Stomach (tissue), 9 donors: ENCODE data around the gene PRSS27. TPM values are rescaled to one million over a fixed set of nuclear protein-coding genes. Genes with fewer than 3 reads are reported as not detected.

Experiments
- DNase-seq, 2 donors: peaks; one replicate each; pipeline versions ENCODE4 v3.0.0 to v3.0.0-alpha.2; 2013 to 2019
- H3K27ac ChIP-seq, 5 donors: fragments of 200-600 bp in 4 of 5; sonication (generic) in 4 of 5; one replicate each; pipeline ENCODE4 v1.5.1; 2013 to 2019; ENCODE audit warnings: mild to moderate bottlenecking in 1 of 5, moderate library complexity in 1 of 5
- H3K27me3 ChIP-seq, 3 donors: fragments of 200-600 bp; sonication (generic); one replicate each; pipeline ENCODE4 v1.5.1; 2017 to 2019; ENCODE audit warnings: mixed run types in 1 of 3
- H3K36me3 ChIP-seq, 4 donors: fragments of 200-600 bp; sonication (generic); 1 replicate in 3 of 4; 2 replicates in 1 of 4; pipeline ENCODE4 v1.5.1; 2016 to 2019
- H3K4me1 ChIP-seq, 4 donors: fragments of 200-600 bp; sonication (generic); one replicate each; pipeline ENCODE4 v1.5.1; 2016 to 2019
- H3K4me3 ChIP-seq, 4 donors: fragments of 200-600 bp; sonication (generic) in 3 of 4; one replicate each; pipeline ENCODE4 v1.5.1; 2016 to 2019; ENCODE audit warnings: mild to moderate bottlenecking in 1 of 4
- H3K9me3 ChIP-seq, 4 donors: fragments of 200-600 bp; sonication (generic); one replicate each; pipeline ENCODE4 v1.5.1; 2016 to 2019
- EP300 ChIP-seq: sonication (generic); formaldehyde crosslinking; IDR thresholded peaks from one replicate; pipeline ENCODE4 v1.6.1; 2017; ENCODE audit warnings: antibody characterized with exemption
- POLR2A ChIP-seq, 4 donors: fragments of 450-650 bp; IDR thresholded peaks; one replicate each; pipeline ENCODE4 v1.6.1; 2016; ENCODE audit warnings: antibody characterized with exemption in 4 of 4, control low read depth in 2 of 4, mild to moderate bottlenecking in 1 of 4, moderate library complexity in 1 of 4
- POLR2AphosphoS5 ChIP-seq, 3 donors: sonication (generic); formaldehyde crosslinking; IDR thresholded peaks; one replicate each; pipeline ENCODE4 v1.6.1; 2016; ENCODE audit warnings: antibody characterized with exemption in 3 of 3
- WGBS, 5 donors: extraction: QIAGEN DNeasy Blood & Tissue Kit in 3 of 5; methylation state at CpG; one replicate each; pipeline versions ENCODE4 v1.1.5 to v1.1.7; 2013 to 2018; 5-methylcytosine and 5-hydroxymethylcytosine counted together
- intact Hi-C: fragments of 100-400 bp; cut with DNase I; formaldehyde crosslinking; loops from one replicate; pipeline ENCODE4 v1.15.1; 2023; ENCODE audit warnings: low total_unique reads
- polyA plus RNA-seq, 3 donors: library from polyadenylated mRNA; stranded (reverse); fragments of 200-250 nt; gene quantifications; one replicate each; pipeline ENCODE4 v1.2.3, GENCODE V29; 2013
- total RNA-seq, 5 donors: library from RNA; depleted of rRNA; stranded (reverse); fragments of >200 nt; gene quantifications; one replicate each; pipeline versions ENCODE4 v1.1.0 to v1.2.3, GENCODE V29; 2014 to 2016
- TF ChIP-seq, protein P1 (sequence below), 7 experiments: fragments of 450-650 bp in 4 of 7; fragments of 200-600 bp in 3 of 7; sonication (generic) in 3 of 7; IDR thresholded peaks; one replicate each; pipeline ENCODE4 v1.5.1; 2016 to 2019; ENCODE audit warnings: antibody characterized with exemption in 7 of 7, control low read depth in 2 of 7, mild to moderate bottlenecking in 1 of 7
- donor health status: healthy with polysubstance abuse.
- donor health status: Bipolar disorder and iron deficiency.
- donor health status: healthy.

The PRSS27 gene
- total and polyA plus RNA-seq, 8 donors = 0.50 to 74.4 (median 0.66) TPM; not detected in 4

DNA sequence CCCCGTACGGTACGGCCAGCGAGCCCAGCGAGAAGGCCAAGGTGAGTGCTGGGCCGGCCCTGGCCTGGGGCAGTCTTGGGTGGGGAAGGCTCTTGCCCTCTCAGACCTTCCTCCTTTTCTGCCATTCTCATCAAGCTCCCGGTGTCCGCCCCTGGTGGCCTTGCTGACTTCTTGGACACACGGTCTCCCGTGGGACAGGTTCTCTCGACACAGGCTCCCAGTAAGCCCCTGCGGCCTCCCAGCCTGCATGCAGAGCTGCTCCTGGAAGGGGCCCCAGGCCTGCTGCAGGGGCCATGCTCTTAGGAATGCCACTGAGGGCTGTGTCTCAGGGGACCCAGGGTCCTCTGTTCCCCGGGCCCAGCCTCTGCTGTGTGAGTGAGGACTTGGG lies 17.6 kb downstream of the PRSS27 start:
- 93 to 99% (median 95%) methylated on average over 8 to 13 of the region's 13 CpGs for WGBS, 5 donors

DNA sequence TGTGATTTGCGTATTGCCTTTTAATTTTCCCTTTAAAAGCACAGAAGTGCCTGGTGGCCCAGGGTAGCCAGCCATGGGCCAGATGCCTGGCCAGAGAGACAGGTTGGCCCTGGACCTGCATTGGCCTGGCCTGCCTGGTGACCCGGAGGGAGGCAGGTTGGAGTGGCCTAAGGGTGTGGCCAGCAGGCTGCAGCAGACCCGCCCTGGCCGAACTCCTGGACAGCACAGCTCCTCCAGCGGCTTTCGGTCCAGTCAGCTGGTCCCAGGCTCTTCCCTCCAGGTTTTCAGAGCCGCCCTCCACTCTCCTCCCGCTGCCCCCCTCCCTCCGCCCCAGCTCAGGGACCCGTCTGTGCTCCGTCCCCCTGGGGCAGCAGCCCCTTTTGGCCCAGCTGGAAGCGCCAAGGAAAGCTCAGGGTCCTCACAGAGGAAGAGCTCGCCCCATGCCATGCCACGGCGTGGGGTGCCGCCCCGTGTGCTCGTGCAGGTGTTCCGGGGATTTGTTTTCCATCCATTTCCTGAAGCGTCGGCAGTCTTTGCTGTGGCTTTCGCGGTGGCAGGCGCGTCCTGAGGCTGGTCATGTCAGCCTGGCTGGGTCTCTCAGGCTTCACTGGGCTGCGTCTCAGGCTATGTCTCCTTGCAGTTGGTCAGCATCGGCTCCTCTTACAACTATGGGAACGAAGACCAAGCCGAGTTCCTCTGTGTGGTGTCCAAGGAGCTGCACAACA lies 18.1 kb downstream of the PRSS27 start:
- Histone ChIP-seq H3K4me1 (peaks cover 0 to 7% (median 0%) of the 10 kb centered on the region in 4 donors), H3K4me3 (no peak overlapping the region), H3K36me3 (peaks cover 85 to 100% (median 100%) of the 10 kb centered on the region in 4 donors), H3K27ac (no peak overlapping the region), H3K9me3 (no peaks in the 10 kb centered on the region), H3K27me3 (no peaks in the 10 kb centered on the region)
- intact Hi-C loops = no loop called here
- TF ChIP-seq, protein P1, sequence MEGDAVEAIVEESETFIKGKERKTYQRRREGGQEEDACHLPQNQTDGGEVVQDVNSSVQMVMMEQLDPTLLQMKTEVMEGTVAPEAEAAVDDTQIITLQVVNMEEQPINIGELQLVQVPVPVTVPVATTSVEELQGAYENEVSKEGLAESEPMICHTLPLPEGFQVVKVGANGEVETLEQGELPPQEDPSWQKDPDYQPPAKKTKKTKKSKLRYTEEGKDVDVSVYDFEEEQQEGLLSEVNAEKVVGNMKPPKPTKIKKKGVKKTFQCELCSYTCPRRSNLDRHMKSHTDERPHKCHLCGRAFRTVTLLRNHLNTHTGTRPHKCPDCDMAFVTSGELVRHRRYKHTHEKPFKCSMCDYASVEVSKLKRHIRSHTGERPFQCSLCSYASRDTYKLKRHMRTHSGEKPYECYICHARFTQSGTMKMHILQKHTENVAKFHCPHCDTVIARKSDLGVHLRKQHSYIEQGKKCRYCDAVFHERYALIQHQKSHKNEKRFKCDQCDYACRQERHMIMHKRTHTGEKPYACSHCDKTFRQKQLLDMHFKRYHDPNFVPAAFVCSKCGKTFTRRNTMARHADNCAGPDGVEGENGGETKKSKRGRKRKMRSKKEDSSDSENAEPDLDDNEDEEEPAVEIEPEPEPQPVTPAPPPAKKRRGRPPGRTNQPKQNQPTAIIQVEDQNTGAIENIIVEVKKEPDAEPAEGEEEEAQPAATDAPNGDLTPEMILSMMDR (IDR thresholded peaks at IDR 0.05) = no peak
- TF ChIP-seq EP300 (no peak), POLR2AphosphoS5 (IDR thresholded peaks at IDR 0.05) (no peak), POLR2A (IDR thresholded peaks at IDR 0.05) (no peak)
- 78 to 90% (median 85%) methylated on average over 27 to 29 of the region's 29 CpGs for WGBS, 5 donors
- no peak for DNase-seq

More for the DNA sequence above, 17.6 kb downstream of the PRSS27 start:
- H3K27me3 ChIP-seq = no peaks in the 10 kb centered on the region
- no peak overlapping the region for H3K27ac ChIP-seq
- intact Hi-C loops = no loop called here
- peaks cover 0 to 7% (median 0%) of the 10 kb centered on the region in 4 donors for H3K4me1 ChIP-seq
- H3K36me3 ChIP-seq = peaks cover 84 to 100% (median 100%) of the 10 kb centered on the region in 4 donors
- H3K4me3 ChIP-seq = no peak overlapping the region
- TF ChIP-seq, protein P1 (IDR thresholded peaks at IDR 0.05) = no peak
- TF ChIP-seq EP300 (no peak), POLR2AphosphoS5 (IDR thresholded peaks at IDR 0.05) (no peak), POLR2A (IDR thresholded peaks at IDR 0.05) (no peak)
- no peak for DNase-seq
- H3K9me3 ChIP-seq = no peaks in the 10 kb centered on the region

DNA sequence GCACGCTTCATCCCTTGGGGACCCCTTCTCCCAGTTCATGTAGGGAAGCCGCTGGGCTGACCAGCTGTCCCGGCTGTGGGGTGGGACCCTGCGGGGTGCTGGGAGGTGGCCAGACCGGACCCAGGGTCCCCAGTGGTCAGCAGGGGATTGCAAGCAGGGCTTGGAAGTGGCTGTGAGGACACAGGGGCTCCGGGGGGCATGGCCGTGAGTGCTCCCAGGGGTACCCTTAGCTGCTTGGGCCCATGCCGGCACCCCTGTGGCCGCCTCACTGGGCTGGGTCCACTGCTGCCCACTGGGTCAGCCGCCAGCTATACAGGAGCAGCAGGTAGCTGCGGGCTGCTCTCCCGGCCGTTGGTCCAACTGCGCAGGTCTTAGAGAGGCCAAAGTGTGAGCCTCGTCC lies 18.8 kb downstream of the PRSS27 start:
- Histone ChIP-seq H3K4me3 (no peak overlapping the region), H3K27me3 (no peaks in the 10 kb centered on the region), H3K27ac (no peak overlapping the region), H3K36me3 (peaks cover 85 to 100% (median 98%) of the 10 kb centered on the region in 4 donors), H3K9me3 (no peaks in the 10 kb centered on the region), H3K4me1 (peaks cover 0 to 7% (median 0%) of the 10 kb centered on the region in 4 donors)
- no peak for DNase-seq
- TF ChIP-seq EP300 (no peak), POLR2A (IDR thresholded peaks at IDR 0.05) (no peak), POLR2AphosphoS5 (IDR thresholded peaks at IDR 0.05) (no peak)
- TF ChIP-seq, protein P1 (IDR thresholded peaks at IDR 0.05) = no peak
- 93 to 100% (median 95%) methylated on average over 11 to 15 of the region's 15 CpGs for WGBS, 5 donors
- intact Hi-C loops = no loop called here

DNA sequence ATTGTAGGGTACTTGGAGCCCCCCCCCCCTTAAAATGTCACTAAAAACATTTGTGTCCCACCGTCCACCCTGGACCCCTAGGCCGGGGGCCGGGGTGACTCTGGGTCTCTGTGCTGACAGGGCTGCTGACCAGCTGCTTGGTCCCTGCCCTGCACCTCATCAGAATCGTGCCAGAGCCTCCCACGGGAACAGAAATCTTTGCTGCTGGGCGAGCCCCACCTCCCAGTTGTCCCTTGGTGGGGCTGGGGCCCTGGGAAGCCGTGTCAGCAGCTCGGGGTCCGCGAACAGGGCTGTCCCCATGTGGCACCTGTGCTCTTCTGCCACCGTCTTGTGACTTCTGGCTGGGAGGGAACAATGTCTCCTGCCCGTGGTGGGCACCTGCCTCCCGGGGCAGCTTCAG lies 19.2 kb downstream of the PRSS27 start:
- 55 to 96% (median 85%) methylated on average over 6 to 13 of the region's 13 CpGs for WGBS, 5 donors
- Histone ChIP-seq H3K36me3 (peaks cover 80 to 95% (median 93%) of the 10 kb centered on the region in 4 donors), H3K4me1 (peaks cover 0 to 7% (median 0%) of the 10 kb centered on the region in 4 donors), H3K9me3 (no peaks in the 10 kb centered on the region), H3K27me3 (no peaks in the 10 kb centered on the region), H3K4me3 (no peak overlapping the region), H3K27ac (no peak overlapping the region)
- no peak for DNase-seq
- TF ChIP-seq, protein P1 (IDR thresholded peaks at IDR 0.05) = no peak
- TF ChIP-seq POLR2AphosphoS5 (IDR thresholded peaks at IDR 0.05) (no peak), POLR2A (IDR thresholded peaks at IDR 0.05) (no peak), EP300 (no peak)
- intact Hi-C loops = no loop called here
